GM18517 (cell line): ENCODE results near the gene USP1.

Experiments
- ATAC-seq: cut with Tn5 transposase; IDR thresholded peaks from one replicate; pipeline ENCODE4 v1.9.1; 2021; ENCODE audit warnings: mild to moderate bottlenecking, moderate library complexity; ENCODE audit not compliant: unreplicated experiment

The USP1 gene

DNA sequence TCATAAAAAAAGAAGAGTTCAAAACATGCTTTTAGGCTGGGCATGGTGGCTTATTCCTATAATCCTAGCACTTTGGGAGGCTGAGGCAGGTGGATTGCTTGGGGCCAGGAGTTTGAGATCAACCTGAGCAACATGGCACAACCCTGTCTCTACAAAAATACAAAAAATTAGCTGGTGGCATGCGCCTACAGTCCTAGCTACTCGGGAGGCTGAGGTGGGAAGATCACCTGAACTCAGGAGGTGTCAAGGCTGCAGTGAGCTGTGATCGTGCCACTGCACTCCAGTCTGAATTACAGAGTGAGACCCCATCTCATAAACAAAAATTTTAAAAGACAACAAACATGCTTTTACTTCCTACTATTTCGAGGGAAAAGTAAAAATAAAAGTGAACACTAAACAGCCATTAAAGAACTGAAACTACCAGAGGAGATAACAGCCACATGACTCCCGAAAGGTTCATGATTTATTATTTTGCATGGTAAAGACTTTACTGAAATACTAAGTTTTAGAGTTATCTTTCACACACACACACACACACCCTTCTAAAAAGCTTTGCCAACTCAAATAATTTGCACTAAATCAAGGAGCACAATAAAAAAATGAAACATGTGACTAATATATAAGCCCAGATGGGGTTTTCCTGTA is 48.1 kb downstream of the USP1 start:
- ATAC-seq, result no peak

DNA sequence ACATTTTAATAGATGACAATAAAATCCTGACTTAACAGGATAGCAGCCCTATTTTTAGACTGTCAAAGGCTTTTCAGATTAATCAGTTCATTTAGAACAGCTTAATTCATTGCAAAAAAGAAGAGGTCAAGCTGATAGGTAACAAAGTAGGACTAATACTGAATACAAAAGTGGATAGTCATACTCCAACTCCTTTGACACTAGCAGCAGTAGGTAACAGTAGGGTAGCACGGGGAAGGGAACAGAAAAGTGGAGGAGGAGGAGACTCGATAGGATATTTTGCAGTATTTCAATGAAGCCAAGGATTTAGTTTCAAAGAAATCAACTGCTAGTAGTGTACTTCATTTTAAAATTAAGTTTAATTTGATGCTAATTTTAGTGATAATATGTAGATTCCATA is 51.1 kb downstream of the USP1 start:
- ATAC-seq, result no peak

- ATAC-seq, result no peak
Observed at GRCh38 chr1:62492521-62492920, 55.7 kb downstream of the USP1 start.

DNA sequence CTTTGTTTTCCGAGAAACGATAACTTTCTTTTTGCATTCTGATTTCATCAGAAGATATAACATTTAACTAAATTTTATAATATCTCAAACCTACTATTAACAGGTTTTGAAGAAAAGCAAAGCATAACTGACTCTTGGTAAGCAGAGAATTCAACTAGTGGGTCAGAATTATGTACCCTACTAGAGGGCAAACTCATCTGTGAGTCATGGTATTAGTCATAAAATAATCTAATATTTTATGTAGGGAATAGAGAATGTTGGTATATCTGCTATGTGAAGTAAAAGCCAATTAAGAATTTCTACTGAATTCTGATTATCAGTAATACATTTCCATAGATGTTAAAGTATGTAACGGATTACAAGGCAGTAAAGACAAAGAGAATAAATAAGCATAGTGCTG is 56.8 kb downstream of the USP1 start:
- no peak for ATAC-seq

GRCh38 chr1:62494137-62494536 is 57.3 kb downstream of the USP1 start:
- ATAC-seq, result no peak

DNA sequence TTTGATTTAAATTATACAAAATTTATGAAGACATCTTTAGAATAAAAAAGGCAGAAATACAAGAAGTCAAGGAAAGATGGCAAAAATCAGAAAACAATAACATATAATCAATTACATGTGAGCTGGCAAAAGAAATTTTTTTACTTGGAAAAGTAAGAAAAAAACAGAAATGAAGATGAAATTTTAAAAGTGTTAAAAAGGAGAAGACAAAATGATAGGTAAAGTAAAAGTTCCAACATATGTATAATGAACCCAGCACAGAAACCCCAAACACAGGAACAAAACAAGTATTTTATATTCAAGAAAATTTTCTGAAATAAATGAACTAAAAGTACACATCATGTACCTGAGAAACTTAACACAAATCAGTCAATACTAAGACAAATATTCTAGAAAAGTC is 63.4 kb downstream of the USP1 start:
- ATAC-seq, result no peak
